Ovary (tissue), 9 donors: ENCODE data around the gene MCFD2. TPM values are rescaled to one million over a fixed set of nuclear protein-coding genes. Genes with fewer than 3 reads are reported as not detected.

Experiments
- DNase-seq, 5 donors: peaks; one replicate each; pipeline ENCODE4 v3.0.0-alpha.2; 2019 to 2020
- H3K27ac ChIP-seq, 2 donors: fragments of 200-600 bp; one replicate each; pipeline versions ENCODE4 v1.5.1 to v1.8.0; 2019 to 2022
- H3K27me3 ChIP-seq: fragments of 200-600 bp; one replicate; pipeline ENCODE4 v1.8.0; 2022
- H3K36me3 ChIP-seq: fragments of 200-600 bp; sonication (generic); one replicate; pipeline ENCODE4 v1.5.1; 2019
- H3K4me1 ChIP-seq: one replicate; pipeline ENCODE4 v1.8.1; 2013; ENCODE audit warnings: mild to moderate bottlenecking, moderate library complexity; ENCODE audit not compliant: insufficient read depth
- H3K4me3 ChIP-seq: fragments of 200-600 bp; sonication (generic); one replicate; pipeline ENCODE4 v1.5.1; 2017
- H3K9me3 ChIP-seq, 2 donors: fragments of 200-600 bp in 1 of 2; sonication (generic) in 1 of 2; one replicate each; pipeline versions ENCODE4 v1.5.1 to v1.8.1; 2013 to 2019; ENCODE audit warnings: mild to moderate bottlenecking in 1 of 2, moderate library complexity in 1 of 2
- CTCF ChIP-seq, 3 donors: fragments of 450-650 bp in 2 of 3; fragments of 200-600 bp in 1 of 3; IDR thresholded peaks; one replicate each; pipeline versions ENCODE4 v1.5.1 to v1.8.0; 2016 to 2022; ENCODE audit warnings: antibody characterized with exemption in 3 of 3, mild to moderate bottlenecking in 1 of 3
- EP300 ChIP-seq: sonication (generic); formaldehyde crosslinking; IDR thresholded peaks from one replicate; pipeline ENCODE4 v1.6.1; 2017; ENCODE audit warnings: antibody characterized with exemption
- POLR2A ChIP-seq: fragments of 450-650 bp; IDR thresholded peaks from one replicate; pipeline ENCODE4 v1.6.1; 2017; ENCODE audit warnings: antibody characterized with exemption, mild to moderate bottlenecking, moderate library complexity
- whole genome bisulfite sequencing, 3 donors: extraction: QIAGEN DNeasy Blood & Tissue Kit in 1 of 3; methylation state at CpG; one replicate each; pipeline versions ENCODE4 v1.1.5 to v1.1.7; 2013 to 2017; 5-methylcytosine and 5-hydroxymethylcytosine counted together
- intact Hi-C, 4 donors: fragments of 100-400 bp; cut with DNase I; formaldehyde crosslinking; loops; one replicate each; pipeline versions ENCODE4 v1.11.0 to v1.15.1; 2022 to 2023
- polyA plus RNA-seq, 2 donors: library from polyadenylated mRNA; stranded (reverse); fragments of 200-250 nt in 1 of 2; fragments of 350-450 nt in 1 of 2; fragmentation: Illumina TruSeq in 1 of 2; extraction: RNeasy Lipid Tissue Mini Kit (QIAGEN cat#74804) in 1 of 2; gene quantifications; one replicate each; pipeline ENCODE4 v1.2.3, GENCODE V29; 2013 to 2014
- total RNA-seq, 7 donors: library from RNA; depleted of rRNA in 2 of 7; stranded (reverse); fragments of >200 nt in 2 of 7; fragmentation: NEBNext Ultra II Directional in 3 of 7; extraction: Animal tissue kit (Norgen Biotek cat#: 25700) in 3 of 7; gene quantifications; one replicate each; pipeline versions ENCODE4 v1.1.0 to v1.2.4, GENCODE V29; 2016 to 2023
- donor health status: DM: no; HTN: no; CAD: no; lungs with moderate emphysema.
- donor health status: DM: no; HTN: no; CAD: no.
- donor health status: Bipolar disorder and iron deficiency.
- donor health status: DM: yes; HTN: yes; CAD: no.
- donor health status: DM: no; HTN: no; CAD: no.
- donor health status: DM: yes; HTN: yes; CAD: no.

MCFD2 gene
- total and polyA plus RNA-seq, 9 donors: 62.8 to 176 (median 134) TPM

DNA sequence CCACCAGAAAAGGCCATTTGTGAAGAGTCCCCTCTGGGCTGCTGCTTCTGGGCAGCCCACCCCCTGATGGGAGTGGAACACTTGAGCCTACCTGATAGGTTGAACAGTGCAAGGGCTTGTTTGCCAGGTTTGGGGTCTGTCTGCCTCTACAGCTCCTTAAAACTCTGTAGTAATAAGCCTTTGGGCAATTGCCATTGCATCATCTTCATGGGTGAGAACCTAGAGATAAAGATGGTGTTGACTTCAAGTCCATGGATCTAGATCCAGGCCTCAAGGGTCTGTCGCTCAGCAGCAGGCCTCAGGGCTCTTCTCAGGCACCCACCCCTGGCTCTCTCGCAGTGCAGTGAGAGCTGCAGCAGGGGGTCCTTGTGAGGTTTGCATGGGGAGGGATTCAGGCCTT is 47.1 kb upstream of the MCFD2 start:
- H3K9me3 ChIP-seq: no peaks in the 10 kb centered on the region
- H3K36me3 ChIP-seq: no peaks in the 10 kb centered on the region
- no peak overlapping the region for H3K27ac ChIP-seq
- DNase-seq: no peak
- peaks cover under 1% of the 10 kb centered on the region for H3K4me1 ChIP-seq
- no peaks in the 10 kb centered on the region for H3K27me3 ChIP-seq
- 89 to 96% (median 93%) methylated on average over 2 of the region's 2 CpGs for WGBS, 3 donors
- no peak for TF ChIP-seq POLR2A
- TF ChIP-seq EP300: no peak
- TF ChIP-seq CTCF (IDR thresholded peaks at IDR 0.05): no peak
- intact Hi-C loops: no loop called here
- H3K4me3 ChIP-seq: no peak overlapping the region

DNA sequence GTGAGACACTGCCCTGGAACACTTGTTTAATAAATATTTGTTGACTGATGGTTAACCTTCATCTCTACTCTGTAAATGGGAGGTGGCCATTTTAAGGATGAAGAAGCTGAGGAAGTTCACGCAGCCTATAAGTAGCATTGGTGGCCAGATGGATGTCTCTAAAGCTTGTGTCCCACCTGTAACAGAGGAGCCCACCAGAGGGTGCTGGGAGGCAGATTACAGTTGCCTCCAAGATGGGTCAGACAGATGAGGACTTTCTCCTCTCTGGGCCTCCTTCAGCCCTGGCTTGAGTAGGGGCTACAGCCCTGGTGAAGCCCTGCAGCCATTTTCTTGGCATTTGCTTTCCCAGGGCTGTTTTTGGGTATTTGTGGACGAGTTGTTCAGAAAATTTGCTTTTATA is 45.0 kb upstream of the MCFD2 start:
- intact Hi-C loops: no loop called here
- no peak for DNase-seq
- H3K27ac ChIP-seq: no peak overlapping the region
- H3K4me3 ChIP-seq: no peak overlapping the region
- no peaks in the 10 kb centered on the region for H3K27me3 ChIP-seq
- 96 to 99% (median 97%) methylated on average over 2 of the region's 2 CpGs for WGBS, 3 donors
- TF ChIP-seq POLR2A: no peak
- no peak for TF ChIP-seq EP300
- no peak for TF ChIP-seq CTCF (IDR thresholded peaks at IDR 0.05)
- no peaks in the 10 kb centered on the region for H3K9me3 ChIP-seq
- H3K36me3 ChIP-seq: no peaks in the 10 kb centered on the region
- H3K4me1 ChIP-seq: peaks cover 2% of the 10 kb centered on the region

- Histone ChIP-seq H3K27me3 (no peaks in the 10 kb centered on the region), H3K4me1 (peaks cover 12% of the 10 kb centered on the region), H3K4me3 (no peak overlapping the region), H3K36me3 (no peaks in the 10 kb centered on the region), H3K27ac (no peak overlapping the region), H3K9me3 (no peaks in the 10 kb centered on the region)
- TF ChIP-seq CTCF (IDR thresholded peaks at IDR 0.05): no peak
- TF ChIP-seq POLR2A: no peak
- TF ChIP-seq EP300: no peak
- 90 to 95% (median 95%) methylated on average over 17 of the region's 17 CpGs for WGBS, 3 donors
- DNase-seq: no peak
- intact Hi-C loops: no loop called here
These were observed 42.9 kb upstream of the MCFD2 start for GRCh38 chr2:46958431-46959017.

DNA sequence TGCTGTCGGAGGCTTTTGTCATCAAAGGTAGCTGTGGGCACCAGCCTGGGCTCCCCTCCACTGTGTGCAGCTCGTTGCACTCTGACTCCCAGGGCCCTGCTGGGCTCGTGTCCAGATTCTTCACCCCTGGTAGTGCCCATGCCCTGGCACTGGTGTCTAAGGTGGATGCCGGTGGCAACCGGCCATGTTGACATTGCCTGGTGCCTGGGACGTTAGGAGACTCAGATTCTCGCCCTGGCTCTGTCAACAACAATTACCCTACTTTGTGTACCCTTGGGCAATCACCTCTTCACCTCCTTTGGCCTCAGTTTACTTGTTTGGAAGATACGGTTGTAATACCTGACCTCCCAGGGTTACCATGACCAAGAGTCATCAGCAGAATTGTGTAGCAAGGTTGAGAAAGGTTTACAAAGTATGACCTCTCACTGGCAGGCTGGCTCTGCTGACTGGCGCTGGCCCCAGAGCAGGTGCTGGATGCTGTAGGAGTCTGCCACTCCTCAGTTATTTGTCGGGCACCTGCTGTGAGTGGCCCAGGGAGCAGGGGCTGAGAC is 41.5 kb upstream of the MCFD2 start:
- no peaks in the 10 kb centered on the region for H3K36me3 ChIP-seq

More for the DNA sequence above, 41.5 kb upstream of the MCFD2 start:
- Histone ChIP-seq H3K9me3 (no peaks in the 10 kb centered on the region), H3K4me3 (no peak overlapping the region), H3K27ac (no peak overlapping the region), H3K27me3 (no peaks in the 10 kb centered on the region), H3K4me1 (peaks cover 12% of the 10 kb centered on the region)
- DNase-seq: no peak
- intact Hi-C loops: no loop called here
- whole genome bisulfite sequencing, 3 donors: 83 to 91% (median 89%) methylated on average over 10 of the region's 10 CpGs
- no peak for TF ChIP-seq EP300
- TF ChIP-seq POLR2A: no peak
- no peak for TF ChIP-seq CTCF (IDR thresholded peaks at IDR 0.05)
